Activated T-helper 2 cell treated with anti-CD3 and anti-CD28 coated beads, Interferon-gamma antibody, Interleukin-2, Interleukin-4, amounts not matched to agents 10 μg/mL and 5 μg/mL and 100 μg/mL, durations not matched to agents 14 hours and 24 hours and 36 hours (primary cell): ENCODE results near the gene RPL39. TPM values are rescaled to one million over a fixed set of nuclear protein-coding genes. Genes with fewer than 3 reads are reported as not detected.
"Not testable (repeated sequence)": the region's sequence is repeated elsewhere in the genome, so short reads cannot be mapped to it uniquely, and the experiment has no call there.

ENCODE experiments used
- DNase-seq: peaks from one replicate; pipeline ENCODE4 v3.0.0; 2021; ENCODE audit warnings: low spot score
- H3K27ac Mint-ChIP-seq: one replicate; pipeline ENCODE4 v1.8.0; 2021; ENCODE audit warnings: mixed read lengths
- H3K27me3 Mint-ChIP-seq: one replicate; pipeline ENCODE4 v1.8.0; 2021; ENCODE audit warnings: low read depth, mixed read lengths
- H3K36me3 Mint-ChIP-seq: one replicate; pipeline ENCODE4 v1.8.0; 2021; ENCODE audit warnings: low read depth, mixed read lengths
- H3K4me1 Mint-ChIP-seq: one replicate; pipeline ENCODE4 v1.8.0; 2021; ENCODE audit warnings: low read depth, mixed read lengths
- H3K4me3 Mint-ChIP-seq: one replicate; pipeline ENCODE4 v1.8.0; 2021; ENCODE audit warnings: low read depth, mild to moderate bottlenecking, moderate library complexity, mixed read lengths
- H3K9me3 Mint-ChIP-seq: one replicate; pipeline ENCODE4 v1.8.0; 2021; ENCODE audit warnings: mixed read lengths
- intact Hi-C: fragments of 100-400 bp; cut with micrococcal nuclease; formaldehyde crosslinking; loops from one replicate; pipeline ENCODE4 v1.15.1; 2023
- total RNA-seq: library from RNA; stranded (reverse); gene quantifications from 2 replicates; pipeline ENCODE4 v1.2.3, GENCODE V29; 2022

The RPL39 gene
- 2,137 and 2,151 TPM in 2 replicates for total RNA-seq

DNA sequence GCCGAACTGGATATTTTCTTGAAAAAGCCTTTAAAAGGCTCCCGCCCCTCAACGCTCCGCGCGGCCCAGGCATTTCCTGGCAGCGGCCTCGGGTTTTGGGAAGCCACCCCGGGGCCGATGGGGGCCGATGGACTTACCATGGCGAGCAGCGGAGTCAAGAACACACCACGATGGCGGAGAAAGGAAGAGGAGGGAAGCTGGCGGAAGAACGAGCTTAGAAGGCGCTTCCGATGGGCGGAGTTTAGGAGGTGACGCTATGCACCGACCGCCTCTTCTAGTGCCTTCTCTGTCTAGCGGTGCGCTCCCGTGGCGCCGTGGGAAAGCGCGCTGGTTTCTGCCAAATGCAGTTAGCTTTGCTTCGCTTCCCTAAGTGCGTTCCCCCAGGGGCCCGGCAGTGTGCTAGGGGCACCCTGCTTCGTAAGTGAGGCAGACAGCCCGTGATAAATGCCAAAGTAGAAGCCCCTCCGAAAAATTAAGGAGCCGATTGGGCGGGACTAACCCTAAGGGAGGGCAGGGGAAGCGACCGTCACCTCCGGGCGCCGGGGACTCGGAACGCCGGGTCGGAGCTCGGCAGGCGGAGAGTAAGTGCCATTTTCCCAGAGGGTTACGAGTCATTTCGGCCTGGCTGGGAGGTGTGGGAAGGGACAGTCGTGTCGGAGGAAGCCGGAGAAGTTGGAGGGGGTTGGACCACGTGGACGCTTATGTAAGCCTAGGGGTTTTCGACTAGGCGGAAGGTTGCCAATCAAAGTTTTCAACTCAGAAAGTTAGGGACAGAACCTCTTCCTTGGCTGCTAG, at the start of gene RPL39:
RPL39 (minus strand) TSS at position 194 of the 795 bp plus-strand sequence; CDS start at position 140, 54 bp downstream.
- peaks cover 39% of the 10 kb centered on the region for H3K36me3 Mint-ChIP-seq
- peaks cover 8% of the 10 kb centered on the region for H3K4me1 Mint-ChIP-seq

DNA sequence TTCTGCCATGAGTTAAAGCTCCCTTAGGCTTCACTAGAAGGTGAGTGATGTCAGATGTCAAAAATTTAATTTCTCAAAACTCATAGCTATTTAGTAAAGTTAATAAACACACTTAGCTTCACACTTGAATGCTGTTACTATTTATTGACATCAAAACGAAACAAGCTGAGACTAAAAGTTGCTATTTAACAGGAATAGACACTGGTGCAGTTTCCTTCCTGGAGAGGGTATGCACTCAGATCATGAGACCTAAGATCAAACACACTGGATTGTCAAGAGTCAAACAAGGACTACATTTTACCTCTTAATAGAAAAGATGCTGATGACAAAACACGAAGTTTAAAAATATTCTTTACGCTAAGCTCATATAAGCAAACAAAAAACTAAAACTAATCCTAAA, 42.5 kb upstream of the RPL39 start:
- H3K9me3 Mint-ChIP-seq = no peaks in the 10 kb centered on the region
- H3K4me3 Mint-ChIP-seq = no peak overlapping the region
- intact Hi-C loops = no loop called here
- no peak overlapping the region for H3K27ac Mint-ChIP-seq
- no peak for DNase-seq
- no peaks in the 10 kb centered on the region for H3K27me3 Mint-ChIP-seq
- no peaks in the 10 kb centered on the region for H3K4me1 Mint-ChIP-seq
- H3K36me3 Mint-ChIP-seq = peaks cover 65% of the 10 kb centered on the region

More for the DNA sequence above, at the start of gene RPL39:
- no peaks in the 10 kb centered on the region for H3K27me3 Mint-ChIP-seq
- peak within 1 kb of the TSS; percentile 92 for H3K27ac Mint-ChIP-seq
- no peaks in the 10 kb centered on the region for H3K9me3 Mint-ChIP-seq
- intact Hi-C loops = loop anchor here (1.0 to 5.0 kb wide), 6 partner anchors 35 to 185 kb away; partner anchors contain the start of genes NDUFA1, NKRF, RNF113A and SEPTIN6
- peak within 1 kb of the TSS; percentile 95 for H3K4me3 Mint-ChIP-seq
- peak; percentile 78 for DNase-seq

DNA sequence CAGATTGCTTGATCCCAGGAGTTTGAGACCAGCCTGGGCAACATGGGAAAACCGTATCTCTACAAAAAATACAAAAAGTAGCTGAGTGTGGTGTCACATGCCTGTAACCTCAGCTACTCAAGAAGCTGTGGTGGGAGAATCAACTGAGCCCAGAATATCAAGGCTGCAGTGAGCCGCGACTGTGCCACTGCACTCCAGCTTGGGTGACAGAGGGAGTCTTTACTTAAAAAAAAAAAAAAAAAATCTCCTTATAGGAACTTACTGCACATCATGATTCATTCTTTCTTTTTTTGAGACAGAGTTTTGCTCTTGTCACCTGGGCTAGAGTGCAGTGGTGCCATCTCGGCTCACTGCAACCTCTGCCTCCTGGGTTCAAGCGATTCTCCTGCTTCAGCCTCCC, 37.0 kb upstream of the RPL39 start:
- no peaks in the 10 kb centered on the region for H3K27me3 Mint-ChIP-seq
- no peaks in the 10 kb centered on the region for H3K9me3 Mint-ChIP-seq
- no peak overlapping the region for H3K27ac Mint-ChIP-seq
- intact Hi-C loops = loop anchor here (5.0 kb wide), 1 partner anchor 36 kb away; the partner anchor contains the start of gene RPL39
- no peak for DNase-seq
- peaks cover 30% of the 10 kb centered on the region for H3K36me3 Mint-ChIP-seq
- H3K4me1 Mint-ChIP-seq = peaks cover 5% of the 10 kb centered on the region
- no peak overlapping the region for H3K4me3 Mint-ChIP-seq

DNA sequence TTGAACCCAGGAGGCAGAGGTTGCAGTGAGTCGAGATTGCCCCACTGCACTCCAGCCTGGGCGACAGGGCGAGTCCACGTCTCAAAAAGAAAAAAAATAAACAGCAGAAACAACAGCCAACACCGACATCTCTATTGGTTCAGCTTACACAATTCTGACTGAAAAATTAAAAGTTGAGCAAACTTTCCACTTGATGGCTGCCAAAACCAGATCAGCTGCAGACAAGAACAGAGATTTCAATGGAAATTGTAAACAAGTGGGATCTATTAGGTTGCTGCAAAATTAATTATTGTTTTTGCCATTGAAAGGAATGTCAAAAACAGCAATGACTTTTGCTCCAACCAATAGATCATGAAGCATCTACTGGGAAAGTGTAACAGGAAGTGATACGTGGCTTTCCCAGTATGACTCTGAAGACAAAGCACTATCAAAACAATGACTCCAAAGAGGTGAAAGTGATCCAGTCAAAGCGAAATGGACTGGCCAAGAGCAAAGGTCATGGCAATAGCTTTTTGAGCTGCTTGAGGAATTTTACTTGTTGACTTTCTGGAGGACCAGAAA, 35.0 kb upstream of the RPL39 start:
- Mint-ChIP-seq H3K4me3 (no peak overlapping the region), H3K9me3 (no peaks in the 10 kb centered on the region), H3K4me1 (peaks cover 11% of the 10 kb centered on the region), H3K36me3 (peaks cover 23% of the 10 kb centered on the region), H3K27me3 (no peaks in the 10 kb centered on the region), H3K27ac (no peak overlapping the region)
- DNase-seq = no peak
- intact Hi-C loops = loop anchor here (5.0 kb wide), 1 partner anchor 34 kb away; the partner anchor contains the start of gene RPL39

DNA sequence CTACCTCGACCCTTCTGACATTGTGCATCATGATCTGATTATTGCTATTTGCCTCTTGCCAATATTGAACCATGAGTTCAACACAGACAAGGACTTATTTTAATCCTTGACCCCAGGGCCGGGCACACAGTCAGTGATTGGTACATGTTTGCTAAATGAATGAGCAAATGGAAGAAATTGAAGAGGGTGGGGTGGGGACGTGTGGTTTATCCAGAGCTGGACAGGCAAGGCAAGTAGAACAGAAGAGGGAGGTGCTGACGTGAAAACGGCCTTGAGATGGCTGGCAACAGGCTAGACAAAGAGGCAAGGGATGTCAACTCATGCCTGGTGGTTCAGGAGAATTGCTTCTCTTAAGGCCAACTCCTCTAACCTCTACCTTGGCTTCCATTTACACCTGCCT, 32.8 kb upstream of the RPL39 start:
- peaks cover 11% of the 10 kb centered on the region for H3K4me1 Mint-ChIP-seq
- H3K27me3 Mint-ChIP-seq, H3K4me3 Mint-ChIP-seq, H3K36me3 Mint-ChIP-seq, DNase-seq, H3K9me3 Mint-ChIP-seq, intact Hi-C loops, H3K27ac Mint-ChIP-seq: not testable (repeated sequence)

DNA sequence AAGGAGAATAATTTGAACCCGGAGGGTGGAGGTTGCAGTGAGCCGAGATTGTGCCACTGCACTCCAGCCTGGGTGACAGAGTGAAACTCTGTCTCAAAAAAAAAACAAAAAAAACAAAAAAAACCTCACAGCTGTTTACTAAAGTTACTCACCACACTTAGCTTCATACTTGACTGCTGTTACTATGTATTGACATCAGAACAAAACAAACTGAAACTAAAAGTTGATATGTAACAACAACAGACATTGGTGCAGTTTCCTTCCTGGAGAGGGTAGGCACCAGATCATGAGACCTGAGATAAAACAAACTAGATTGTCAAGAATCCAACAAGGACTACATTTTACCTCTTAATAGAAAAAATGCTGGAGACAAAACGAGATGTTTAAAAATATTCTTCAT, 30.3 kb upstream of the RPL39 start:
- H3K36me3 Mint-ChIP-seq, H3K4me3 Mint-ChIP-seq, intact Hi-C loops, H3K27me3 Mint-ChIP-seq, H3K9me3 Mint-ChIP-seq, DNase-seq: not testable (repeated sequence)
- Mint-ChIP-seq H3K4me1 (peaks cover 12% of the 10 kb centered on the region), H3K27ac (peak overlapping the region; percentile 89)

DNA sequence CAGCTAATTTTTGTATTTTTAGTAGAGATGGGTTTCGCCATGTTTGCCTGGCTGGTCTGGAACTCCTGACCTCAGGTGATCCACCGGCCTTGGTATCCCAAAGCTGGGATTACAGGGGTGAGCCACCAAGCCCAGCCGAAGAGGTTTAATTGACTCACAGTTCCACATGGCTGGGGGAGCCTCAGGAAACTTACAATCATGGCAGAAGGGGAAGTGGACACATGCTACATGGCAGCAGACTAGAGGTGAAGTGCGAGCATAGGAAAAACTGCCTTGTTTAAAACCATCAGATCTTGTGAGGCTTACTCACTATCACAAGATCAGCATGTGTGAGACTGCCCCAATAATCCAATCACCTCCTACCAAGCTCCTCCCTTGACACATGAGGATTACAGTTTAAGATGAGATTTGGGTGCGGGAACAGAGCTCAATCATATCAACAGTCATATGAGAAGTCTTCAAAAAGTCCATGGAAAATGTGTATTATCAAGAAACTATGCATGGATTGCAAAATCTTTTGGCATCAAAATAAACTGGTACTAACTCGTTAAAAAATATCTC, 25.8 kb upstream of the RPL39 start:
- intact Hi-C loops = no loop called here
- Mint-ChIP-seq H3K4me1 (peaks cover 10% of the 10 kb centered on the region), H3K4me3 (no peak overlapping the region), H3K27ac (no peak overlapping the region), H3K9me3 (no peaks in the 10 kb centered on the region), H3K27me3 (no peaks in the 10 kb centered on the region), H3K36me3 (peaks cover 3% of the 10 kb centered on the region)
- DNase-seq = no peak

DNA sequence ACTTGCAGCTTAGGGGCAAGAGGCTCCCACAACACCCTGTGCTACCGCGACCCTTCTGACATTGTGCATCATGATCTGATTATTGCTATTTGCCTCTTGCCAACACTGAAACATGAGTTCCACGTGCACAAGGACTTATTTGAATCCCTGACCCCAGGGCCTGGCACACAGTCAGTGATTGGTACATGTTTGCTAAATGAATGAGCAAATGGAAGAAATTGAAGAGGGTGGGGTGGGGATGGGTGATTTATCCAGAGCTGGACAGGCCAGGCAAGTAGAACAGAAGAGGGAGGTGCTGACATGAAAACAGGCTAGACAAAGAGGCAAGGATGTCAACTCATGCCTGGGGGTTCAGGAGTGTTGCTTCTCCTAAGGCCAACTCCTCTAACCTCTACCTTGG, 24.9 kb upstream of the RPL39 start:
- Mint-ChIP-seq H3K4me3 (no peak overlapping the region), H3K27me3 (no peaks in the 10 kb centered on the region), H3K4me1 (peaks cover 6% of the 10 kb centered on the region), H3K27ac (no peak overlapping the region), H3K36me3 (no peaks in the 10 kb centered on the region), H3K9me3 (no peaks in the 10 kb centered on the region)
- no peak for DNase-seq
- intact Hi-C loops = no loop called here

DNA sequence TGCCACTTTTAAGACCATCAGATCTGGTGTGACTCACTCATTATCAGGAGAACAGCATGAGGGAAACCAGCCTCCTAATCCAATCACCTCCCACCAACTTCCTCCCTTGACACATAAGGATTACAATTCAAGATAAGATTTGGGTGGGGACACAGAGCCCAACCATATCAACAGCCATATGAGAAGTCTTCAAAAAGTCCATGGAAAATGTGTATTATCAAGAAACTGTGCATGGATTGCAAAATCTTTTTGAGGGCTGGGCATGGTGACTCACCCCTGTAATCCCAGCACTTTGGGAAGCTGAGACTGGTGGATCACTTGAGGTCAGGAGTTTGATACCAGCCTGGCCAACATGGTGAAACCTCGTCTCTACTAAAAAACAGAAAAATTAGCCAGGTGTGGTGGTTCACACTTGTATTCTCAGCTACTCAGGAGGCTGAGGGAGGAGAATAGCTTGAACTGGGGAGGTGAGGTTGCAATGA, 17.8 kb upstream of the RPL39 start:
- no peak for DNase-seq
- Mint-ChIP-seq H3K36me3 (peaks cover 5% of the 10 kb centered on the region), H3K27me3 (no peaks in the 10 kb centered on the region), H3K4me3 (no peak overlapping the region), H3K9me3 (no peaks in the 10 kb centered on the region), H3K27ac (no peak overlapping the region), H3K4me1 (no peaks in the 10 kb centered on the region)
- intact Hi-C loops = no loop called here

DNA sequence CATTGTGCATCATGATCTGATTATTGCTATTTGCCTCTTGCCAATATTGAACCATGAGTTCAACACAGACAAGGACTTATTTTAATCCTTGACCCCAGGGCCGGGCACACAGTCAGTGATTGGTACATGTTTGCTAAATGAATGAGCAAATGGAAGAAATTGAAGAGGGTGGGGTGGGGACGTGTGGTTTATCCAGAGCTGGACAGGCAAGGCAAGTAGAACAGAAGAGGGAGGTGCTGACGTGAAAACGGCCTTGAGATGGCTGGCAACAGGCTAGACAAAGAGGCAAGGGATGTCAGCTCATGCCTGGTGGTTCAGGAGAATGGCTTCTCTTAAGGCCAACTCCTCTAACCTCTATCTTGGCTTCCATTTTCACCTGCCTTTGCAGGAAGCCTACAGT, 17.0 kb upstream of the RPL39 start:
- H3K27ac Mint-ChIP-seq, H3K9me3 Mint-ChIP-seq, H3K27me3 Mint-ChIP-seq, DNase-seq, intact Hi-C loops, H3K36me3 Mint-ChIP-seq, H3K4me3 Mint-ChIP-seq, H3K4me1 Mint-ChIP-seq: not testable (repeated sequence)

DNA sequence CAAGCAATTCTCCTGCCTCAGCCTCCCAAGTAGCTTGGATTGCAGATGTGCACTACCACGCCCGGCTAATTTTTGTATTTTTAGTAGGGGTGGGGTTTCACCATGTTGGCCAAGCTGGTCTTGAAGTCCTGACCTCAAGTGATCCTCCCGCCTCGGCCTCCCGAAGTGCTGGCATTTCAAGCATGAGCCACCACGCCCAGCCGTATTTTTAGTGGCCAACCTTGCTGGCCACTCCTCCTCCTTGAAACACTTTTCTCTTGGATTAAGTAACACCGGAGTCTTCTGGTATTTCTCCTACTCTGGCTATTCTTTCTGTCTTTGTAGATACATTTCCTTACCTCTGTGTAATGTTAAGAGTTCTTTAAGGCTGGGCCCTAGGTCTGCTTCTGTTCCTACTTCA, 11.1 kb upstream of the RPL39 start:
- no peak for DNase-seq
- intact Hi-C loops = no loop called here
- Mint-ChIP-seq H3K4me1 (no peaks in the 10 kb centered on the region), H3K27me3 (no peaks in the 10 kb centered on the region), H3K27ac (no peak overlapping the region), H3K4me3 (no peak overlapping the region), H3K9me3 (no peaks in the 10 kb centered on the region), H3K36me3 (peaks cover 5% of the 10 kb centered on the region)

DNA sequence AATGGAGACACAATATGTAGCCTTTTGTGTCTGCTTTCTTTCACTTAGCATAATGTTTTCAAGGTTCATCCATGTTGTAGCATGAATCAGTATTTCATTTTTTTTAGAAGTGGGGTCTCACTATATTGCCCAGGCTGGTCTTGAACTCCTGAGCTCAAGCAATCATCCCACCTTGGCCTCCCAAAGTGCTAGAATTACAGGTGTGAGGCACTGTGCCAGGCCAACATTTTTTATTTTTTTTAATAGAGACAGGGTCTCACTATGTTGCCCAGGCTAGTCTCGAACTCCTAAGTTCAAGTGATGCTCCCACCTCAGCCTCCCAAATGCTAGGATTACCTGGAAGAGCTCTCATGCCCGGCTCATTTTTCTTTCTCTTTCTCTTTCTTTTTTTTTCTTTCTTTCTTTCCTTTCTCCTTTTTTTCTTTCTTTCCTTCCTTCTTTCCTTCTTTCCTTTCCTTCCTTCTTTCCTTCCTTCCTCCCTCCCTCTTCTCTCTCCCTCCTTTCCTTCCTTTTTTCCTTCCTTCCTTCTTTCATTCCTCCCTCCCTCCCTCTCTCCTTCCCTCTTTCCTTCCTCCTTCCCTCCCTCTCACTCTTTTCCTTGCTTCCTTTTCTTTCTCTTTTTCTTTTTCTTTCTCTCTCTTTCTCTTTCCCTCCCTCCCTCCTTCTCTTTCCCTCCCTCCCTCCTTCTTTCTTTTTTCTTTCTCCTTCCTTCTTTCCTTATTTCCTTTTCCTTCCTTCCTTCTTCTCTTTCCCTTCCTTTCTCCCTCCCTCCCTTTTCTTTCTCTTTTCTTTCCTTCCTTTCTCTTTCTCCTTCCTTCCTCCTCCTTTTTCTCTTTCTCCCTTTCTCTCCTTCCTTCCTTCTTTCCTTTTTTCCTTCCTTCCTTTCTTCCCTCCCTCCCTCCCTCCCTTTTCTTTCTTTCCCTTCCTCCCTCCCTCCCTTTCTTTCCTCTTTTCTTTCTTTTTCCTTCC, 10.1 kb upstream of the RPL39 start:
- Mint-ChIP-seq H3K4me3 (no peak overlapping the region), H3K9me3 (no peaks in the 10 kb centered on the region), H3K4me1 (no peaks in the 10 kb centered on the region), H3K27ac (no peak overlapping the region), H3K27me3 (no peaks in the 10 kb centered on the region), H3K36me3 (no peaks in the 10 kb centered on the region)
- intact Hi-C loops = no loop called here
- DNase-seq = no peak
